Endothelial cell of umbilical vein (primary cell): Measurements from ENCODE around the gene FRMD7. TPM values are rescaled to one million over a fixed set of nuclear protein-coding genes. Genes with fewer than 3 reads are reported as not detected.

Source experiments
- BruUV-seq: library from RNA; stranded (reverse); fragments of 400-500 nt; replicated peaks from 2 replicates; lab custom pipeline; 2021; lab: Mats Ljungman, UMichigan
- CTCF ChIA-PET: fragments of 300-600, 350-600 bp; sonication (Branson Sonifier 250); formaldehyde crosslinking; loops from one replicate; lab custom pipeline; 2021; ENCODE audit warnings: antibody characterized with exemption, inconsistent platforms; lab: Charles Lee
- POLR2A ChIA-PET: fragments of 300-600, 350-600 bp; sonication (Branson Sonifier 250); formaldehyde crosslinking; loops from one replicate; lab custom pipeline; 2021; ENCODE audit warnings: antibody characterized with exemption, inconsistent platforms; lab: Charles Lee
- DNase-seq: peaks from one replicate; pipeline ENCODE4 v3.0.0-alpha.2; 2011; ENCODE audit warnings: low read depth, low spot score
- FAIRE-seq: peaks from 2 replicates; lab custom pipeline; 2011; peaks lifted over from hg19 to GRCh38; lab: Jason Lieb, UNC
- H2AFZ ChIP-seq: 2 replicates; pipeline ENCODE4 v1.6.0; 2012; ENCODE audit warnings: low read depth, low read length, control low read depth, inconsistent platforms
- H3K27ac ChIP-seq: 2 replicates; pipeline ENCODE4 v1.5.1; 2011; ENCODE audit warnings: low read depth, mild to moderate bottlenecking, control low read depth, low read length, moderate library complexity; ENCODE audit not compliant: insufficient read depth
- H3K27me3 ChIP-seq, 2 experiments: 2 replicates each; pipeline versions ENCODE4 v1.6.0 to v1.6.1; 2011; ENCODE audit warnings: low read length in 2 of 2, mixed read lengths in 1 of 2; ENCODE audit not compliant: control insufficient read depth in 2 of 2, insufficient read depth in 2 of 2
- H3K36me3 ChIP-seq, 2 experiments: 2 replicates in 1 of 2; 3 replicates in 1 of 2; pipeline ENCODE4 v1.5.1; 2011; ENCODE audit warnings: low read length in 2 of 2, mild to moderate bottlenecking in 1 of 2, moderate library complexity in 1 of 2; ENCODE audit not compliant: control insufficient read depth in 2 of 2, insufficient read depth in 2 of 2; ENCODE audit errors: extremely low read depth in 1 of 2
- H3K4me1 ChIP-seq: 3 replicates; pipeline ENCODE4 v1.5.1; 2011; ENCODE audit warnings: mild to moderate bottlenecking, low read length; ENCODE audit not compliant: control insufficient read depth, insufficient read depth; ENCODE audit errors: extremely low read depth
- H3K4me2 ChIP-seq: 2 replicates; pipeline ENCODE4 v1.6.1; 2011; ENCODE audit warnings: low read length, control low read depth, mixed read lengths; ENCODE audit not compliant: insufficient read depth
- H3K4me3 ChIP-seq, 3 experiments: fragments of 200-600 bp in 1 of 3; sonication (generic), shearing (Covaris generic) in 1 of 3; replicated peaks in 1 of 3; 2 replicates each; pipeline ENCODE4 v1.5.1; 2011 to 2016; ENCODE audit warnings: control low read depth in 3 of 3, low read length in 3 of 3, mild to moderate bottlenecking in 2 of 3, inconsistent platforms in 1 of 3, low read depth in 1 of 3, moderate library complexity in 1 of 3; ENCODE audit not compliant: insufficient read depth in 1 of 3
- H3K79me2 ChIP-seq: 2 replicates; pipeline ENCODE4 v1.6.0; 2012; ENCODE audit warnings: low read length, inconsistent platforms; ENCODE audit not compliant: control insufficient read depth, insufficient read depth
- H3K9ac ChIP-seq: replicated peaks from 2 replicates; pipeline ENCODE3; 2011; ENCODE audit warnings: low read length, control low read depth; ENCODE audit not compliant: insufficient read depth; ENCODE audit errors: extremely low read depth
- H3K9me1 ChIP-seq: replicated peaks from 3 replicates; pipeline ENCODE4 v1.6.0; 2011; ENCODE audit warnings: mild to moderate bottlenecking, low read length; ENCODE audit not compliant: control insufficient read depth, insufficient read depth; ENCODE audit errors: extremely low read depth
- H3K9me3 ChIP-seq: replicated peaks from 2 replicates; pipeline ENCODE4 v1.5.1; 2012; ENCODE audit warnings: low read length, inconsistent platforms; ENCODE audit not compliant: control insufficient read depth, insufficient read depth
- H4K20me1 ChIP-seq: replicated peaks from 2 replicates; pipeline ENCODE3; 2011; ENCODE audit warnings: mild to moderate bottlenecking, low read length; ENCODE audit not compliant: control insufficient read depth, insufficient read depth; ENCODE audit errors: extremely low read depth
- CTCF ChIP-seq, 2 donors: IDR thresholded peaks; 1 replicate in 1 of 2; 2 replicates in 1 of 2; pipeline ENCODE4 v1.5.1; 2011; ENCODE audit warnings: low read length in 2 of 2, mild to moderate bottlenecking in 2 of 2, moderate library complexity in 2 of 2, control low read depth in 1 of 2, inconsistent platforms in 1 of 2, low read depth in 1 of 2; ENCODE audit not compliant: insufficient read depth in 1 of 2; ENCODE audit errors: extremely low read depth in 1 of 2
- EZH2 ChIP-seq: IDR thresholded peaks from 2 replicates; pipeline ENCODE4 v1.6.1; 2012; ENCODE audit warnings: borderline replicate concordance, low read depth, mild to moderate bottlenecking, moderate library complexity, low read length, inconsistent platforms; ENCODE audit not compliant: severe bottlenecking
- FOS ChIP-seq: IDR thresholded peaks from 2 replicates; pipeline ENCODE4 v1.6.1; 2011; ENCODE audit warnings: mild to moderate bottlenecking, low read length, moderate library complexity, borderline replicate concordance; ENCODE audit not compliant: insufficient read depth
- GATA2 ChIP-seq: IDR thresholded peaks from 2 replicates; pipeline ENCODE4 v1.7.0; 2011; ENCODE audit warnings: low read depth, mild to moderate bottlenecking, moderate library complexity, mixed read lengths, low read length; ENCODE audit not compliant: insufficient read length, insufficient read depth
- JUN ChIP-seq: IDR thresholded peaks from 2 replicates; pipeline ENCODE4 v1.6.1; 2011; ENCODE audit warnings: borderline replicate concordance, low read depth; ENCODE audit not compliant: insufficient read length, insufficient read depth
- MAX ChIP-seq: IDR thresholded peaks from 2 replicates; pipeline ENCODE4 v1.6.1; 2011; ENCODE audit not compliant: insufficient read depth, insufficient read length
- MYC ChIP-seq: IDR thresholded peaks from one replicate; pipeline ENCODE4 v1.6.1; 2011; ENCODE audit warnings: mild to moderate bottlenecking, low read depth, low read length
- POLR2A ChIP-seq: IDR thresholded peaks from 2 replicates; pipeline ENCODE4 v1.6.1; 2012; ENCODE audit warnings: low read depth, mild to moderate bottlenecking, control low read depth, low read length
- POLR2AphosphoS5 ChIP-seq: IDR thresholded peaks from 2 replicates; pipeline ENCODE4 v1.6.1; 2012; ENCODE audit warnings: low read depth, mild to moderate bottlenecking, control low read depth, low read length, moderate library complexity; ENCODE audit not compliant: insufficient read depth
- dilution Hi-C: fragments of 300-500 bp; cut with MboI; formaldehyde crosslinking; loops from one replicate; pipeline ENCODE4 v1.15.0; 2019; ENCODE audit warnings: low sequenced_read_pairs; ENCODE audit not compliant: extremely low pct_ligation_motif_present
- intact Hi-C: fragments of 100-400 bp; cut with micrococcal nuclease; formaldehyde crosslinking; loops from one replicate; pipeline ENCODE4 v1.10.0; 2022
- polyA plus RNA-seq, 4 experiments: library from polyadenylated mRNA; depleted of rRNA in 3 of 4; stranded (reverse) in 3 of 4; unstranded in 1 of 4; fragments of >200 nt; gene quantifications; 2 replicates each; pipeline versions ENCODE4 v1.2.1 to v1.2.3, GENCODE V29; 2011 to 2012; ENCODE audit warnings: missing spikeins in 1 of 4
- total RNA-seq: library from RNA; stranded (reverse); gene quantifications from 2 replicates; pipeline ENCODE4 v1.2.3, GENCODE V29; 2021

FRMD7 gene
- total and polyA plus RNA-seq, 2 donors (not counting 3 experiments of a cell fraction or from before 2014, with no cell fraction given) = not detected

DNA sequence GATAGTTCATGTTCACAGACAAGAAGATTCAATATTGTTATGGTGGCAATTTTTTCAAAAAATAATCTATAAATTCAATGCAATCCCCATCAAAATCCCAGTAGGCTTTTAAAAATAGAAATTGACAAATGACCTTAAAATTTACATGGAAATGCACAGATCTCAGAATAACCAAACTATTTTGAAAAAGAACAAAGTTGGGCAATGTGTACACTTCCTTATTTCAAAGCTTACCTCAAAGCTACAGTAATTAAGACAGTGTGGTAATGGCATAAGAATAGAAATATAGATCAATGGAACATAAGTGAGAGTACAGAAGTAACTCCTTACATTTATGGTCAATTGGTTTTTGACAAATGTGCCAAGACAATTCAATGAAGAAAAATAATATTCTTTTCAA lies 39.0 kb downstream of the FRMD7 start:
- Histone ChIP-seq H3K4me3 (no peak overlapping the region), H3K36me3 (no peaks in the 10 kb centered on the region), H3K79me2 (no peaks in the 10 kb centered on the region), H2AFZ (no peak overlapping the region), H3K9me1 (no peaks in the 10 kb centered on the region), H3K9me3 (no peaks in the 10 kb centered on the region), H3K27ac (no peak overlapping the region), H3K4me2 (no peak overlapping the region), H3K4me1 (peaks cover 14% of the 10 kb centered on the region), H3K9ac (no peak overlapping the region), H3K27me3 (no peaks in the 10 kb centered on the region), H4K20me1 (no peaks in the 10 kb centered on the region)
- no peak for DNase-seq
- CTCF ChIA-PET = no interaction called here
- POLR2A ChIA-PET = no interaction called here
- no peak for FAIRE-seq
- no TSS peak for BruUV-seq
- intact Hi-C loops (loop anchor here (5.0 to 10.0 kb wide), 2 partner anchors 396 to 528 kb away; partner anchors contain the start of gene MBNL3), dilution Hi-C loops (no loop called here)
- TF ChIP-seq POLR2A (no peak), EZH2 (no peak), CTCF (IDR thresholded peaks at IDR 0.05; ENCODE audit: extremely low read depth in 1 of 2, insufficient read depth in 1 of 2, low read depth in 1 of 2, low read length in 2 of 2) (no peak), FOS (no peak), POLR2AphosphoS5 (no peak), GATA2 (no peak), MYC (no peak), JUN (no peak), MAX (no peak)
